ENCODE measurements around the gene TMED6.

Gene TMED6

DNA sequence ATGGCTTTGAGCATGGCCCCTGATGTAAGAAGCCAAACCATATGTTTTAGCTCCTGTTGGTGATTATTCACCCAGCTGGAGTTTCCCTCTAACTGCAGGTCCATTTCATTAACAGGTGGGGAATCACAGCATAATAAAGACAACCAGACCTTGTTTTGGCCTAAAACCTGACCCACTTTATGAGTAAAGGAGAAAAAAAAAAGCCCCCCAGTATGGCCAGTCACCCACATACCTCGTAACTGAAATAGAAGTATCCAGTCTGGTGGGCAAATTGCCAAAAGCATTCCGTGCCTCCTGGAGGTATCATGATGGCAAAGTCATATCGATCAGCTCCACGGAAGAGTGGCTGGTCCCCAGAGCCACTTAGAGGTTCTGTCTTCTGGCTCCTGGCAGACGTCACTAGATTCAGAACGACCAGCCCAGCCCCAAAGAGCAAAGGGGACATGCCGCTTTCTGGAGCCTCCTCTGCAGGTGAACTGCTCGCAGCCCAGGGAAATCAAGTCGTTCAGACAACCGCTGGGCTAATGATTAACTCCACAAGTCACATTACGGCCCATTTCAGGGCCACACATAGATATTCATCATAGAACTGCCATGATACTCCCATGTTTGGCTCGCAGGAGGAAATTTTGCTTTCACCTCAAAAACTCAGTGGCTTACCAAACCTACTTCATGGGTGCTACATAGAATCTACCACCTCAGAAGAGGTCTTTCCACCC lies at the start of gene TMED6:
Gene TMED6, minus strand, starts transcription at position 478 of the 719 bp plus-strand sequence. Its CDS starts 33 bp downstream, at position 445.
- no peaks in the 10 kb centered on the region for H3K79me2 ChIP-seq (ENCODE audit: low read length)
- H4K20me1 ChIP-seq (ENCODE audit: insufficient read depth, low read length): no peaks in the 10 kb centered on the region
- H3K4me2 ChIP-seq (ENCODE audit: low read length): no peak within 1 kb of the TSS
- H3K27ac ChIP-seq (ENCODE audit: low read length): no peak within 1 kb of the TSS
- no peak within 1 kb of the TSS for H2AFZ ChIP-seq (ENCODE audit: low read depth, low read length)
- TF ChIP-seq, protein P1, sequence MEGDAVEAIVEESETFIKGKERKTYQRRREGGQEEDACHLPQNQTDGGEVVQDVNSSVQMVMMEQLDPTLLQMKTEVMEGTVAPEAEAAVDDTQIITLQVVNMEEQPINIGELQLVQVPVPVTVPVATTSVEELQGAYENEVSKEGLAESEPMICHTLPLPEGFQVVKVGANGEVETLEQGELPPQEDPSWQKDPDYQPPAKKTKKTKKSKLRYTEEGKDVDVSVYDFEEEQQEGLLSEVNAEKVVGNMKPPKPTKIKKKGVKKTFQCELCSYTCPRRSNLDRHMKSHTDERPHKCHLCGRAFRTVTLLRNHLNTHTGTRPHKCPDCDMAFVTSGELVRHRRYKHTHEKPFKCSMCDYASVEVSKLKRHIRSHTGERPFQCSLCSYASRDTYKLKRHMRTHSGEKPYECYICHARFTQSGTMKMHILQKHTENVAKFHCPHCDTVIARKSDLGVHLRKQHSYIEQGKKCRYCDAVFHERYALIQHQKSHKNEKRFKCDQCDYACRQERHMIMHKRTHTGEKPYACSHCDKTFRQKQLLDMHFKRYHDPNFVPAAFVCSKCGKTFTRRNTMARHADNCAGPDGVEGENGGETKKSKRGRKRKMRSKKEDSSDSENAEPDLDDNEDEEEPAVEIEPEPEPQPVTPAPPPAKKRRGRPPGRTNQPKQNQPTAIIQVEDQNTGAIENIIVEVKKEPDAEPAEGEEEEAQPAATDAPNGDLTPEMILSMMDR (IDR thresholded peaks at IDR 0.05; ENCODE audit: low read depth, low read length): no peak
- no peak for TF ChIP-seq EZH2phosphoT487 (IDR thresholded peaks at IDR 0.05; ENCODE audit: low read depth)
- H3K4me1 ChIP-seq (ENCODE audit: low read length): no peaks in the 10 kb centered on the region
- no peak within 1 kb of the TSS for H3K9ac ChIP-seq (ENCODE audit: low read length)
- peaks cover 18% of the 10 kb centered on the region for H3K36me3 ChIP-seq (replicated peaks; ENCODE audit: low read depth, low read length)
- no peak within 1 kb of the TSS for H3K4me3 ChIP-seq (ENCODE audit: low read length)
- H3K9me3 ChIP-seq (ENCODE audit: insufficient read depth, low read length): no peaks in the 10 kb centered on the region
- no peaks in the 10 kb centered on the region for H3K27me3 ChIP-seq (ENCODE audit: low read depth, low read length)

GRCh38 chr16:69399361-69399760 lies 47.8 kb upstream of the TMED6 start:
- H3K79me2 ChIP-seq (ENCODE audit: low read length): no peaks in the 10 kb centered on the region
- no peaks in the 10 kb centered on the region for H4K20me1 ChIP-seq (ENCODE audit: insufficient read depth, low read length)
- peaks cover 68% of the 10 kb centered on the region for H3K4me1 ChIP-seq (ENCODE audit: low read length)
- no peak overlapping the region for H2AFZ ChIP-seq (ENCODE audit: low read depth, low read length)
- no peaks in the 10 kb centered on the region for H3K27me3 ChIP-seq (ENCODE audit: low read depth, low read length)
- H3K4me2 ChIP-seq (ENCODE audit: low read length): peak overlapping the region; percentile 0; the same call in 1 of the 2 replicates
- H3K36me3 ChIP-seq (replicated peaks; ENCODE audit: low read depth, low read length): no peaks in the 10 kb centered on the region
- H3K4me3 ChIP-seq (ENCODE audit: low read length): no peak overlapping the region
- no peak overlapping the region for H3K9ac ChIP-seq (ENCODE audit: low read length)
- H3K27ac ChIP-seq (ENCODE audit: low read length): no peak overlapping the region
- no peak for TF ChIP-seq EZH2phosphoT487 (IDR thresholded peaks at IDR 0.05; ENCODE audit: low read depth)
- TF ChIP-seq, protein P1 (IDR thresholded peaks at IDR 0.05; ENCODE audit: low read depth, low read length): no peak
- H3K9me3 ChIP-seq (ENCODE audit: insufficient read depth, low read length): no peaks in the 10 kb centered on the region

DNA sequence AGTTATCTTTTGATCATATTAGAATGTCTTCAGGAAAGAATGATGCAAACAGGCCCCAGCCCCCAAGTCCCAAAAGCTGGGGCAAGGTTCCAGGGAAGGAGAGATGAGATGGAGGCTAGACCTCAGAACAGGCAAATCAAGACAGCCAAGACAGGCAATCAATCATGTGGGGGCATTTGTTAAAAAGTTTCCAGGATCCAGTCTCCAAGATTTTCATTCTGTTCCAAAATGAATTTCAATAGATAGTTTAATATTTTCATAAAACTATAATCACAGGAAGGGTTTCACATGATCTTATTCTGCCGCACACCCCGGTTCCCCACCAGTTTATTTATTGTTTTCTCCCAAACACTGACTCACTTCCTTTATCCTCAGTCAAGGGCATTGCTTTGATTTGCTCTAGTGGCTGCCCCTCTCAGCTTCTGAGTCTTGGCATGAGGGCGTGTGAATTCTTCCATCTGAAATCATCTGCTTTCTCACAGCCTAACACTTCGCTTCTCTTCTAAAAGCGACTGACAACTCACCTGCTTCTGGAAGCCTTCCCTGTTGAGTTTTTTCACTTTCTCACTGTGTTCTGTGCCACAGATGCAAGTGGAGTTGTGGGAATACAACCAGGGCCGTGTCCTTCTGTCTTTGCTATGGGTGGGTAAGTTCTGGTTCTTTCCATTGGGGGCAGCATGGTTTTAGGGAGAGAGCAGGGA lies 46.4 kb upstream of the TMED6 start:
- H3K27me3 ChIP-seq (ENCODE audit: low read depth, low read length): no peaks in the 10 kb centered on the region
- no peaks in the 10 kb centered on the region for H3K79me2 ChIP-seq (ENCODE audit: low read length)
- peak overlapping the region; percentile 43; the same call in 1 of the 2 replicates for H2AFZ ChIP-seq (ENCODE audit: low read depth, low read length)
- H3K9ac ChIP-seq (ENCODE audit: low read length): no peak overlapping the region; the same call in 1 of the 2 replicates
- no peaks in the 10 kb centered on the region for H3K9me3 ChIP-seq (ENCODE audit: insufficient read depth, low read length)
- H3K36me3 ChIP-seq (replicated peaks; ENCODE audit: low read depth, low read length): no peaks in the 10 kb centered on the region
- peak overlapping the region; percentile 30 for H3K4me3 ChIP-seq (ENCODE audit: low read length)
- no peak for TF ChIP-seq EZH2phosphoT487 (IDR thresholded peaks at IDR 0.05; ENCODE audit: low read depth)
- TF ChIP-seq, protein P1 (IDR thresholded peaks at IDR 0.05; ENCODE audit: low read depth, low read length): peak; percentile 49
- peak overlapping the region; percentile 80 for H3K4me2 ChIP-seq (ENCODE audit: low read length)
- H4K20me1 ChIP-seq (ENCODE audit: insufficient read depth, low read length): no peaks in the 10 kb centered on the region
- peaks cover 66% of the 10 kb centered on the region for H3K4me1 ChIP-seq (ENCODE audit: low read length)
- H3K27ac ChIP-seq (ENCODE audit: low read length): no peak overlapping the region

Data from OCI-LY3 (cell line).